ENCODE data around the gene IRGQ. TPM values are rescaled to one million over a fixed set of nuclear protein-coding genes. Genes with fewer than 3 reads are reported as not detected.

IRGQ gene
- total and polyA plus RNA-seq, 2 donors (not counting 3 experiments of a cell fraction or from before 2014, with no cell fraction given) = 15.8 to 33.2 TPM

DNA sequence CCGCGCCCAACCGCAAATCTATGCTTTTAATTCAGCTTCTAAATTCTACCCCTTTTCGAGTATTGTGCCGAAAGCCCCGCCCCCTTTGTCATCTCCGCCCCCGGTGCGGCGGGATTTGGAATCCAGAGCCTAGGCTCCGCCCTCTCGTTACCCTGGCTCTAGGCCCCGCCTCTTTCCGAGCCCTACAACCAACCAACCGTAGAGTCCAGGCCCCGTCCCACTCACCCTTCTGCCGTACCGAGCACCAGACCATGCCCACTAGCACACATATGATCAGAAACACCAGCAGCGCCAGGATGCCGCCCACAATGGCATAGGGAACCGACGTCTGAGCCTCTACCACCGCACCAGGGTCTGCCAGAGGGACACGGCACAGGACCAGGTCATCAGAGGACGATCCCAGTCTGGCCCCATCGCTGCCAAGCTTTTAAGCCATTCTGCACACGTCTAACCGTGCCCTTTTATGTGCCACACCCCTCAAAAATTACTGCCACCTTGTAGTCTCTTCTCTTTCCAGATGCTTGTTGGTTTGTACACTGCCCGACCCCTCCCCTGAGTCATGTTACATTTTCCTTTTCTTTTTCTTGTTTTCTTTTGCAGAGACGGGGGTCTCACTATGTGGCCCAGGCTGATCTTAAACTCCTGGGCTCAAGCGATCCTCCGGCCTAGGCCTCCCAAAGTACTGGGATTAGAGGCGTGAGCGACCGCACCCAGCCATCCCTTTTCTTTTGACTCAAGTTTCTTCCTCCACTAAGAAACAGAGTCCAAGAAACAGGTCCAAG, 28.1 kb upstream of the IRGQ start:
- H3K36me3 ChIP-seq (ENCODE audit: control insufficient read depth in 2 of 2, extremely low read depth in 1 of 2, insufficient read depth in 2 of 2, low read length in 2 of 2) = no peaks in the 10 kb centered on the region
- dilution Hi-C loops (cut with MboI; ENCODE audit: extremely low pct_ligation_motif_present, low sequenced_read_pairs) (no loop called here), intact Hi-C loops (cut with micrococcal nuclease) (no loop called here)
- no peak overlapping the region for H3K4me3 ChIP-seq (replicated peaks in 1 of 3; ENCODE audit: insufficient read depth in 1 of 3, low read depth in 1 of 3, low read length in 3 of 3)
- ChIA-PET CTCF (interaction anchor here (0.8 kb wide), 1 partner anchor 29 kb away, joined by 3 read pairs; no protein-coding TSS in a partner anchor), POLR2A (no interaction called here)
- peaks cover 7% of the 10 kb centered on the region for H3K4me1 ChIP-seq (ENCODE audit: control insufficient read depth, extremely low read depth, insufficient read depth, low read length)
- H3K9ac ChIP-seq (replicated peaks; ENCODE audit: extremely low read depth, insufficient read depth, low read length) = no peak overlapping the region
- TF ChIP-seq JUN (IDR thresholded peaks at IDR 0.05; ENCODE audit: borderline replicate concordance, insufficient read depth, insufficient read length, low read depth) (no peak), FOS (IDR thresholded peaks at IDR 0.05; ENCODE audit: borderline replicate concordance, insufficient read depth, low read length) (no peak), POLR2AphosphoS5 (IDR thresholded peaks at IDR 0.05; ENCODE audit: insufficient read depth, low read depth, low read length) (no peak), GATA2 (IDR thresholded peaks at IDR 0.05; ENCODE audit: insufficient read depth, insufficient read length, low read depth, low read length) (no peak), POLR2A (IDR thresholded peaks at IDR 0.05; ENCODE audit: low read depth, low read length) (no peak), MYC (IDR thresholded peaks at IDR 0.05; ENCODE audit: low read depth, low read length) (no peak), EZH2 (IDR thresholded peaks at IDR 0.05; ENCODE audit: borderline replicate concordance, low read depth, low read length, severe bottlenecking) (no peak)
- TF ChIP-seq, protein P1, sequence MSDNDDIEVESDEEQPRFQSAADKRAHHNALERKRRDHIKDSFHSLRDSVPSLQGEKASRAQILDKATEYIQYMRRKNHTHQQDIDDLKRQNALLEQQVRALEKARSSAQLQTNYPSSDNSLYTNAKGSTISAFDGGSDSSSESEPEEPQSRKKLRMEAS (IDR thresholded peaks at IDR 0.05; ENCODE audit: insufficient read depth, insufficient read length) = no peak
- TF ChIP-seq, protein P2, sequence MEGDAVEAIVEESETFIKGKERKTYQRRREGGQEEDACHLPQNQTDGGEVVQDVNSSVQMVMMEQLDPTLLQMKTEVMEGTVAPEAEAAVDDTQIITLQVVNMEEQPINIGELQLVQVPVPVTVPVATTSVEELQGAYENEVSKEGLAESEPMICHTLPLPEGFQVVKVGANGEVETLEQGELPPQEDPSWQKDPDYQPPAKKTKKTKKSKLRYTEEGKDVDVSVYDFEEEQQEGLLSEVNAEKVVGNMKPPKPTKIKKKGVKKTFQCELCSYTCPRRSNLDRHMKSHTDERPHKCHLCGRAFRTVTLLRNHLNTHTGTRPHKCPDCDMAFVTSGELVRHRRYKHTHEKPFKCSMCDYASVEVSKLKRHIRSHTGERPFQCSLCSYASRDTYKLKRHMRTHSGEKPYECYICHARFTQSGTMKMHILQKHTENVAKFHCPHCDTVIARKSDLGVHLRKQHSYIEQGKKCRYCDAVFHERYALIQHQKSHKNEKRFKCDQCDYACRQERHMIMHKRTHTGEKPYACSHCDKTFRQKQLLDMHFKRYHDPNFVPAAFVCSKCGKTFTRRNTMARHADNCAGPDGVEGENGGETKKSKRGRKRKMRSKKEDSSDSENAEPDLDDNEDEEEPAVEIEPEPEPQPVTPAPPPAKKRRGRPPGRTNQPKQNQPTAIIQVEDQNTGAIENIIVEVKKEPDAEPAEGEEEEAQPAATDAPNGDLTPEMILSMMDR (IDR thresholded peaks at IDR 0.05; ENCODE audit: extremely low read depth in 1 of 2, insufficient read depth in 1 of 2, low read depth in 1 of 2, low read length in 2 of 2) = no peak
- FAIRE-seq (no peak), DNase-seq (ENCODE audit: low read depth, low spot score) (no peak)
- H3K79me2 ChIP-seq (ENCODE audit: control insufficient read depth, insufficient read depth, low read length) = no peaks in the 10 kb centered on the region
- no TSS peak for BruUV-seq (replicated peaks)
- no peaks in the 10 kb centered on the region for H4K20me1 ChIP-seq (replicated peaks; ENCODE audit: control insufficient read depth, extremely low read depth, insufficient read depth, low read length)
- no peak overlapping the region for H3K27ac ChIP-seq (ENCODE audit: insufficient read depth, low read depth, low read length)
- no peak overlapping the region for H2AFZ ChIP-seq (ENCODE audit: low read depth, low read length)
- no peaks in the 10 kb centered on the region for H3K9me1 ChIP-seq (replicated peaks; ENCODE audit: control insufficient read depth, extremely low read depth, insufficient read depth, low read length)
- H3K9me3 ChIP-seq (replicated peaks; ENCODE audit: control insufficient read depth, insufficient read depth, low read length) = no peaks in the 10 kb centered on the region
- H3K27me3 ChIP-seq (ENCODE audit: control insufficient read depth in 2 of 2, insufficient read depth in 2 of 2, low read length in 2 of 2) = no peaks in the 10 kb centered on the region
- H3K4me2 ChIP-seq (ENCODE audit: insufficient read depth, low read length) = no peak overlapping the region
